ENCODE data around the gene IQCB1. TPM values are rescaled to one million over a fixed set of nuclear protein-coding genes. Genes with fewer than 3 reads are reported as not detected.

Gene IQCB1
- total and polyA plus RNA-seq, 4 donors = 2.8 to 14.0 (median 9.4) TPM

DNA sequence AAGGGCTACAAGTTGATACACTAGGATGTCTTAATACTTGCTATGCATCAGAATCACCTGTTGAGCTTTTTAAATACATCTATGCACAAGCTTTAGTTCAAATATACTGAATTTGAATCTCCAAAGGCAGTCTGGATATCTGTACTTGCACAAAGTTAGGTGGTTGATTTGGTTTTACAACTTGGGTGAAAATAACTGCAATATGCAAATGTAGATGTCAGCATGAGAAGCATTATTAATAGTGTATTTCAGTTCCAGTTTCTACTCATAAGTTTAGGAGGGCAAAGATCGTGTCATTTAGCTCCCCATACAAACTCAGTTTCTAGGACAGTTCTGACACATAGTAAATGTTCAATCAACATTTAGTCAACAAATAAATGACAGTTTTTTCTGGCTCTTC is 25.6 kb downstream of the IQCB1 start:
- peaks cover 0 to 3% (median 0%) of the 10 kb centered on the region in 4 donors for H3K4me1 ChIP-seq (ENCODE audit: control insufficient read depth in 4 of 4, insufficient read depth in 4 of 4, low read length in 3 of 4)
- H3K9me3 ChIP-seq (ENCODE audit: control insufficient read depth in 4 of 4, low read length in 3 of 4) = no peaks in the 10 kb centered on the region
- H3K27me3 ChIP-seq (ENCODE audit: control insufficient read depth in 4 of 4, insufficient read depth in 4 of 4, low read length in 3 of 4) = no peaks in the 10 kb centered on the region
- no peak overlapping the region for H3K4me3 ChIP-seq (ENCODE audit: low read depth in 1 of 3, low read length in 3 of 3)
- H3K27ac ChIP-seq (ENCODE audit: low read depth in 1 of 2, low read length in 2 of 2) = no peak overlapping the region
- no peak for TF ChIP-seq GABPA (IDR thresholded peaks at IDR 0.05 in 1 of 2, conservative IDR thresholded peaks at IDR 0.05 in 1 of 2)
- no peak for TF ChIP-seq HNF4G (IDR thresholded peaks at IDR 0.05)
- TF ChIP-seq, protein P1, sequence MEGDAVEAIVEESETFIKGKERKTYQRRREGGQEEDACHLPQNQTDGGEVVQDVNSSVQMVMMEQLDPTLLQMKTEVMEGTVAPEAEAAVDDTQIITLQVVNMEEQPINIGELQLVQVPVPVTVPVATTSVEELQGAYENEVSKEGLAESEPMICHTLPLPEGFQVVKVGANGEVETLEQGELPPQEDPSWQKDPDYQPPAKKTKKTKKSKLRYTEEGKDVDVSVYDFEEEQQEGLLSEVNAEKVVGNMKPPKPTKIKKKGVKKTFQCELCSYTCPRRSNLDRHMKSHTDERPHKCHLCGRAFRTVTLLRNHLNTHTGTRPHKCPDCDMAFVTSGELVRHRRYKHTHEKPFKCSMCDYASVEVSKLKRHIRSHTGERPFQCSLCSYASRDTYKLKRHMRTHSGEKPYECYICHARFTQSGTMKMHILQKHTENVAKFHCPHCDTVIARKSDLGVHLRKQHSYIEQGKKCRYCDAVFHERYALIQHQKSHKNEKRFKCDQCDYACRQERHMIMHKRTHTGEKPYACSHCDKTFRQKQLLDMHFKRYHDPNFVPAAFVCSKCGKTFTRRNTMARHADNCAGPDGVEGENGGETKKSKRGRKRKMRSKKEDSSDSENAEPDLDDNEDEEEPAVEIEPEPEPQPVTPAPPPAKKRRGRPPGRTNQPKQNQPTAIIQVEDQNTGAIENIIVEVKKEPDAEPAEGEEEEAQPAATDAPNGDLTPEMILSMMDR (IDR thresholded peaks at IDR 0.05; ENCODE audit: low read depth, low read length, missing input control) = no peak
- TF ChIP-seq RAD21 (IDR thresholded peaks at IDR 0.05) = no peak
- H3K36me3 ChIP-seq (ENCODE audit: control insufficient read depth in 4 of 4, insufficient read depth in 3 of 4, low read depth in 1 of 4, low read length in 3 of 4) = peaks cover 2 to 7% (median 3%) of the 10 kb centered on the region in 4 donors
- no peak overlapping the region for H3K9ac ChIP-seq (ENCODE audit: low read depth in 1 of 2, low read length in 2 of 2)
- no peak for DNase-seq (ENCODE audit: low spot score)
- WGBS = 7% methylated on average over 1 of the region's 1 CpG

DNA sequence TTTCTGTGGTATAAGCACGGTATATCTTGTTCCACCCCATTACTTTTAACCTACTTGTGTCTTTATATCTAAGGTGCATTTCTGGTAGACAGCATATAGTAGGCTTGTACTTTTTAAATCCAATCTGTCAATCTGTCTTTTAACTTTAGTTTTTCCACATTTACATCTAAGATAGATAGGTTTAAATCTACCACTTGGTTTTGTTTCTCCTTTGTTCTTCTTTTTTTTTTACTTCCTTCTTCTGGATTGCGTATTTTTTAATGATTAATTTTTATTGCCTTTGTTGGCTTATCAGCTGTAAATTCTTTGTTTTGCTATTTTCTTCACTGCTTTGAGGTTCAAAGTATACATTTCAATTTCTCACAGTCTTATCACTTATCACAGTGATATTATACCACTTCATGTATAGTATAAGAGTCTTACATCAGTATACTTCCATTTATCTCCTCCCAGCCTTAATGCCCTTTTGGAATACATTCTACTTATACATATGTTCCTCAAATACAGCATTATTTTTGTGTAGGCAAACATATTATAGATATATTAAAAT is 31.0 kb downstream of the IQCB1 start:
- TF ChIP-seq FOXA2 (IDR thresholded peaks at IDR 0.05) = no peak
- TF ChIP-seq, protein P2, sequence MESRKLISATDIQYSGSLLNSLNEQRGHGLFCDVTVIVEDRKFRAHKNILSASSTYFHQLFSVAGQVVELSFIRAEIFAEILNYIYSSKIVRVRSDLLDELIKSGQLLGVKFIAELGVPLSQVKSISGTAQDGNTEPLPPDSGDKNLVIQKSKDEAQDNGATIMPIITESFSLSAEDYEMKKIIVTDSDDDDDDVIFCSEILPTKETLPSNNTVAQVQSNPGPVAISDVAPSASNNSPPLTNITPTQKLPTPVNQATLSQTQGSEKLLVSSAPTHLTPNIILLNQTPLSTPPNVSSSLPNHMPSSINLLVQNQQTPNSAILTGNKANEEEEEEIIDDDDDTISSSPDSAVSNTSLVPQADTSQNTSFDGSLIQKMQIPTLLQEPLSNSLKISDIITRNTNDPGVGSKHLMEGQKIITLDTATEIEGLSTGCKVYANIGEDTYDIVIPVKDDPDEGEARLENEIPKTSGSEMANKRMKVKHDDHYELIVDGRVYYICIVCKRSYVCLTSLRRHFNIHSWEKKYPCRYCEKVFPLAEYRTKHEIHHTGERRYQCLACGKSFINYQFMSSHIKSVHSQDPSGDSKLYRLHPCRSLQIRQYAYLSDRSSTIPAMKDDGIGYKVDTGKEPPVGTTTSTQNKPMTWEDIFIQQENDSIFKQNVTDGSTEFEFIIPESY (IDR thresholded peaks at IDR 0.05) = no peak
- TF ChIP-seq, protein P1 (IDR thresholded peaks at IDR 0.05; ENCODE audit: low read depth, low read length, missing input control) = no peak
- WGBS = 85% methylated on average over 2 of the region's 2 CpGs
- Histone ChIP-seq H3K4me1 (ENCODE audit: control insufficient read depth in 4 of 4, insufficient read depth in 4 of 4, low read length in 3 of 4) (peaks cover 0 to 3% (median 0%) of the 10 kb centered on the region in 4 donors), H3K27me3 (ENCODE audit: control insufficient read depth in 4 of 4, insufficient read depth in 4 of 4, low read length in 3 of 4) (no peaks in the 10 kb centered on the region), H3K9me3 (ENCODE audit: control insufficient read depth in 4 of 4, low read length in 3 of 4) (no peaks in the 10 kb centered on the region), H3K4me3 (ENCODE audit: low read depth in 1 of 3, low read length in 3 of 3) (no peak overlapping the region), H3K36me3 (ENCODE audit: control insufficient read depth in 4 of 4, insufficient read depth in 3 of 4, low read depth in 1 of 4, low read length in 3 of 4) (peaks cover 2 to 6% (median 5%) of the 10 kb centered on the region in 4 donors), H3K27ac (ENCODE audit: low read depth in 1 of 2, low read length in 2 of 2) (no peak overlapping the region), H3K9ac (ENCODE audit: low read depth in 1 of 2, low read length in 2 of 2) (no peak overlapping the region)
- DNase-seq (ENCODE audit: low spot score) = no peak

DNA sequence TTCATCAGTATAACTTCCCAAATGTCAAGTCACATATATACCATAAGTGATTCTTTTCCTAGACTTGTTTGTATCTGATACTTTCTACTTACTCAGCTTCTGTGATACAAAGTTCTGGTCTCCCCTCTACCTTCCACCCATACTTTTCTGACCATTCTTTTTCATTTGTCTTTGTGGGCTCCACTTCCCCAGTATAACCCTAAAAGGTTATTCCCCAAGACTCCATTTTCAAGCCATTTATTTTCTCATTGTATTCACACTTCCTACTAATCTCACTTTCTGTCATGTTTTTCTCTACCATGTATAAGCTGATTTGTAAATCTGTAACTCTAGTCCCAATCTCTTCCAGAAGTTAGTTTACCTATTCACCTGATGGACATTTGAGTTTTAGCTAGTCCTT is 34.0 kb downstream of the IQCB1 start:
- Histone ChIP-seq H3K9ac (ENCODE audit: low read depth in 1 of 2, low read length in 2 of 2) (no peak overlapping the region), H3K4me1 (ENCODE audit: control insufficient read depth in 4 of 4, insufficient read depth in 4 of 4, low read length in 3 of 4) (peaks cover 0 to 3% (median 0%) of the 10 kb centered on the region in 4 donors), H3K27me3 (ENCODE audit: control insufficient read depth in 4 of 4, insufficient read depth in 4 of 4, low read length in 3 of 4) (no peaks in the 10 kb centered on the region), H3K27ac (ENCODE audit: low read depth in 1 of 2, low read length in 2 of 2) (no peak overlapping the region), H3K9me3 (ENCODE audit: control insufficient read depth in 4 of 4, low read length in 3 of 4) (no peaks in the 10 kb centered on the region), H3K36me3 (ENCODE audit: control insufficient read depth in 4 of 4, insufficient read depth in 3 of 4, low read depth in 1 of 4, low read length in 3 of 4) (peaks cover 0 to 5% (median 2%) of the 10 kb centered on the region in 4 donors), H3K4me3 (ENCODE audit: low read depth in 1 of 3, low read length in 3 of 3) (no peak overlapping the region)
- no peak for DNase-seq (ENCODE audit: low spot score)
- TF ChIP-seq, protein P3, sequence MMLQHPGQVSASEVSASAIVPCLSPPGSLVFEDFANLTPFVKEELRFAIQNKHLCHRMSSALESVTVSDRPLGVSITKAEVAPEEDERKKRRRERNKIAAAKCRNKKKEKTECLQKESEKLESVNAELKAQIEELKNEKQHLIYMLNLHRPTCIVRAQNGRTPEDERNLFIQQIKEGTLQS (IDR thresholded peaks at IDR 0.05) = no peak
- TF ChIP-seq, protein P1 (IDR thresholded peaks at IDR 0.05; ENCODE audit: low read depth, low read length, missing input control) = no peak
- TF ChIP-seq RAD21 (IDR thresholded peaks at IDR 0.05) (no peak), TAF1 (conservative IDR thresholded peaks at IDR 0.05) (no peak), HNF4A (conservative IDR thresholded peaks at IDR 0.05) (no peak), HNF4G (IDR thresholded peaks at IDR 0.05) (no peak), NR2F2 (IDR thresholded peaks at IDR 0.05) (no peak), RXRA (IDR thresholded peaks at IDR 0.05) (no peak), EGR1 (IDR thresholded peaks at IDR 0.05; ENCODE audit: low read depth in 2 of 2) (no peak), JUND (IDR thresholded peaks at IDR 0.05) (no peak)
- TF ChIP-seq, protein P4, sequence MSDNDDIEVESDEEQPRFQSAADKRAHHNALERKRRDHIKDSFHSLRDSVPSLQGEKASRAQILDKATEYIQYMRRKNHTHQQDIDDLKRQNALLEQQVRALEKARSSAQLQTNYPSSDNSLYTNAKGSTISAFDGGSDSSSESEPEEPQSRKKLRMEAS (IDR thresholded peaks at IDR 0.05) = no peak
